Esophagus (tissue), 2 donors: ENCODE results near the gene ERC2. TPM values are rescaled to one million over a fixed set of nuclear protein-coding genes. Genes with fewer than 3 reads are reported as not detected.

Source experiments
- H3K27ac ChIP-seq, 2 donors: one replicate each; pipeline ENCODE4 v1.5.1; 2013; ENCODE audit warnings: low read depth in 2 of 2, mild to moderate bottlenecking in 2 of 2, inconsistent platforms in 1 of 2, low read length in 1 of 2, moderate library complexity in 1 of 2
- H3K27me3 ChIP-seq, 2 donors: one replicate each; pipeline ENCODE4 v1.6.1; 2013; ENCODE audit warnings: low read length in 2 of 2, control low read depth in 1 of 2, mild to moderate bottlenecking in 1 of 2; ENCODE audit not compliant: insufficient read depth in 2 of 2, control insufficient read depth in 1 of 2
- H3K36me3 ChIP-seq, 2 donors: one replicate each; pipeline ENCODE4 v1.6.1; 2013; ENCODE audit warnings: low read length in 1 of 2; ENCODE audit not compliant: control insufficient read depth in 2 of 2, insufficient read depth in 2 of 2
- H3K4me1 ChIP-seq, 2 donors: one replicate each; pipeline ENCODE4 v1.6.1; 2013; ENCODE audit warnings: low read length in 1 of 2; ENCODE audit not compliant: control insufficient read depth in 2 of 2, insufficient read depth in 2 of 2
- H3K4me3 ChIP-seq, 2 donors: one replicate each; pipeline ENCODE4 v1.5.1; 2013; ENCODE audit warnings: low read length in 2 of 2, mild to moderate bottlenecking in 2 of 2, low read depth in 1 of 2, moderate library complexity in 1 of 2
- H3K9me3 ChIP-seq, 2 donors: one replicate each; pipeline ENCODE4 v1.6.1; 2013; ENCODE audit warnings: mild to moderate bottlenecking in 2 of 2, low read depth in 1 of 2, low read length in 1 of 2, moderate library complexity in 1 of 2; ENCODE audit not compliant: control insufficient read depth in 2 of 2, insufficient read depth in 1 of 2
- WGBS, 2 donors: extraction: QIAGEN DNeasy Blood & Tissue Kit; methylation state at CpG; one replicate each; pipeline ENCODE4 v1.1.7; 2013; 5-methylcytosine and 5-hydroxymethylcytosine counted together
- polyA plus RNA-seq, 2 donors: library from polyadenylated mRNA; stranded (reverse); fragments of 200-250 nt; gene quantifications; one replicate each; pipeline ENCODE4 v1.2.3, GENCODE V29; 2013
- donor health status: healthy with polysubstance abuse.
- donor health status: Bipolar disorder and iron deficiency.

Gene ERC2
- polyA plus RNA-seq, 2 donors, result 0.18 to 0.20 TPM

DNA sequence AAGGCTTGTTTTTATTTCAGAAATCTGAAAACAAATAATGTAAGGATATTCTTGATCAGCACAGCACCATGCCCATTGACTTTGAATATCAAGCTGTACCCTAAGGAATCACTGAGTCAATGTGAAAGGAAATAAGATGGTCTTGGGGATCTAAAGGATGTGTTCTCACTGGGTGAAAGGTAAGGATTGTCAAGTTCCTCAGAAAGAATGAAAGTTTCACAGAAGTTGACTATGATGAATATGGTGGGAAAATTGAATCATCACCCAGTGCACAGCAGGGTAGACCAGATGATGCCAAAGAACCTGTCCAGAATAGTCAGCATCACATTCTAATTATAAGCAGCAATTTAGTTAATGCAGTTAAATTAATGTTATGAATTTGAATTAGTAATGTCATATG is 16.2 kb downstream of the ERC2 start:
- Histone ChIP-seq H3K27ac (no peak overlapping the region), H3K9me3 (peaks cover 0 to under 1% of the 10 kb centered on the region in 2 donors), H3K27me3 (no peaks in the 10 kb centered on the region)

DNA sequence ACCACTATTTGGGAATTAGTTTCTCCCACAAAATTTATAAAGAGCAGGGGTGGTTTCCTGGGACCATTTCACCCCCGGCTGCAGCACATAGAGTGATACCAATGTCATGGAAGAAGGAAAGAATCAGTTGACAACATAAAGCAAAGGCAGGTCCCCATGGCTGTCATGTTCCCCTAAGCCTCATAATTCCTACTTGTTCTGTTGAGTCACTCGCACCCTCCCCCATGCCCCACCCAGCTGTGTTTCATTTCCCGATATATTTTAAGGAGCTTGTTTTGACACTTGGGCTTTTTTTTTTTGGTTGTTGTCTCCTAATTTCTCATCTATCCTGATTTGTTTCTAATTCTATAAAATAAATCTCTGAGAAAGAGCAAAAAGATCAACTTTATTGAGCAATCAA is 24.9 kb downstream of the ERC2 start:
- Histone ChIP-seq H3K4me1 (no peaks in the 10 kb centered on the region), H3K27me3 (no peaks in the 10 kb centered on the region), H3K27ac (no peak overlapping the region), H3K36me3 (no peaks in the 10 kb centered on the region), H3K4me3 (no peak overlapping the region), H3K9me3 (peaks cover 0 to 2% of the 10 kb centered on the region in 2 donors)
- WGBS, 2 donors, result 80 to 87% methylated on average over 3 of the region's 3 CpGs

More for the DNA sequence above, 16.2 kb downstream of the ERC2 start:
- no peak overlapping the region for H3K4me3 ChIP-seq
- H3K4me1 ChIP-seq, result no peaks in the 10 kb centered on the region
- no peaks in the 10 kb centered on the region for H3K36me3 ChIP-seq

DNA sequence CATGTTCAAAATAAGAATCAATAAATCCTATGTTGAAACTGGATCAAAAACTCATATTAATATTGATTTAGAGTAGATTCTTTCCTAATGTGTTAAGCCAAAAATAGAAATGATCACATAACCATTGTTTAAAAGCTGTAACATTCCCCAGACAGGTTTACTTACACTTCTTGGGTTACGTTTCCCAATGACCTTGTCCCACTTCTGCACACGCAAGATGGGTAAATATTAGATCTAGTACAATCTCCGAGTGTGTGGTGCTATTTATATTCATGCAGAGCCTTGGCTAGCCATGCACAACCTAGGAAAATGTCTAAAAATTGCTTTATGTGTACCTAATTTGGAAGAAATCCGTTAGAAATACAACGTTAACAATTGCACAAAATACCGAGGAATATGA is 39.6 kb downstream of the ERC2 start:
- H3K36me3 ChIP-seq, result no peaks in the 10 kb centered on the region
- H3K4me3 ChIP-seq, result no peak overlapping the region
- H3K4me1 ChIP-seq, result peaks cover 0 to 2% of the 10 kb centered on the region in 2 donors
- 58 to 68% methylated on average over 6 of the region's 6 CpGs for WGBS, 2 donors
- peaks cover 0 to 3% of the 10 kb centered on the region in 2 donors for H3K27me3 ChIP-seq
- H3K27ac ChIP-seq, result no peak overlapping the region
- H3K9me3 ChIP-seq, result peaks cover 0 to 2% of the 10 kb centered on the region in 2 donors

DNA sequence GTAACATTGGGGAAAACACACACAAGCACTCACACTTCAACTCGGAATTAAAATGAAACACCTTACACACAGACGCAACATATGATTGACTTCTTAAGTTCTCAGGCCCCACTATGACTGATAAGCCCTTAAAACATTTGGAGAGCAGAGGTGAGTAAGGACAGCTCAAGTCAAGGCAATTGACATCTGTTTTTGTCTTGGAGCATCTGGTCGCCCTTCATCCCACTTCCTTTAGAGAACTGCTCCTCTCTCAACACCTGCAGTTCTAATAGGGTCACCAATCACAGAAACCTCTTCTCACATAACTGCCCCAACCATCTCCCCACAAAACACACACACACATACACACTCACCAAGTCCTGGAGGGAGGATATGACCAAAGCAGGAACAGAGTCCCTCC is 43.4 kb downstream of the ERC2 start:
- Histone ChIP-seq H3K36me3 (no peaks in the 10 kb centered on the region), H3K27ac (no peak overlapping the region), H3K27me3 (peaks cover 5 to 6% of the 10 kb centered on the region in 2 donors), H3K4me3 (no peak overlapping the region), H3K4me1 (no peaks in the 10 kb centered on the region), H3K9me3 (peaks cover 0 to 2% of the 10 kb centered on the region in 2 donors)
- WGBS, 2 donors, result 90 to 92% methylated on average over 3 of the region's 3 CpGs

DNA sequence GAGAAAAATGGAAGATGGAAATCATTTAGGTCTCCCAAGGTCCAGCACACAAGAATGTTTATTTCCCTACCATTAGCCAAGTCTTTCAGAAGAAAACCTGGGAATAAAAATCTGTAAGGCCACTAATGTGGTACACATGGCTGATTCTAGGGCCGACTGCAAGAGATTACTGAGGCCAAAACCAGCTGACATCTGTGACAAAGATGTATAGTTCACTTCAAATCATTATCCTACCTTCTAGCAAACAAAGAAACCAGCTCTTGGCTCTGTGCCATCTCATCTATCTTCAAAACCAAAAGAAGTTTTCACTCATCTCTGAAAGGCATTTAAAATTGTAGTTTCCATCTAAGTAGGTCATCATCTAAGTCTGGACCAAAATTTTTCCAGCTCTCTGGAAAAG is 43.9 kb downstream of the ERC2 start:
- peaks cover 5 to 6% of the 10 kb centered on the region in 2 donors for H3K27me3 ChIP-seq
- H3K36me3 ChIP-seq, result no peaks in the 10 kb centered on the region
- peaks cover 0 to 2% of the 10 kb centered on the region in 2 donors for H3K9me3 ChIP-seq
- H3K4me1 ChIP-seq, result no peaks in the 10 kb centered on the region
- no peak overlapping the region for H3K27ac ChIP-seq
- no peak overlapping the region for H3K4me3 ChIP-seq
- WGBS, 2 donors, result 44 to 45% methylated on average over 1 of the region's 1 CpG

DNA sequence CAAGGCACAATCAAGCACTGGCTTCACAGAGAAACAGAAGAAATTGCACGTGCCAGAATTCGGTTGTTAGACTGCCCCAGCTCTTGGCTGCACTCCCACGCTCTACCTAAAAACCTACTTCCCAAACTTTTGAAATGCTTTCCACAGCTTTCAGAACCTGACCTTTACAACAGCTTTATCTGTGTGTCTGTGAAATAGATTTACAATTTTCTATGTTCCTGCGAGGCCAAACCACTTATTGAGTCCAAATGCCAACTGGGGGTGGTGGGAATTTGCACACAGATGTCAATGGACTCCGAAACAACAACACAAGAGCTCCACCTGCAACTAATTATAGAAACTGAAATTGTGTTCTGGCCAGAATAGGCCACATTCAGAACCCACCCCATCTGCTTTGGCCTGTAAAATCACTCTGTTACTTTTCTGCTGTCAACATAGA is 44.6 kb downstream of the ERC2 start:
- H3K27ac ChIP-seq, result no peak overlapping the region
- peaks cover 0 to 2% of the 10 kb centered on the region in 2 donors for H3K9me3 ChIP-seq
- H3K4me3 ChIP-seq, result no peak overlapping the region
- peaks cover 5 to 6% of the 10 kb centered on the region in 2 donors for H3K27me3 ChIP-seq
- 75 to 85% methylated on average over 5 of the region's 5 CpGs for WGBS, 2 donors
- no peaks in the 10 kb centered on the region for H3K36me3 ChIP-seq
- no peaks in the 10 kb centered on the region for H3K4me1 ChIP-seq

DNA sequence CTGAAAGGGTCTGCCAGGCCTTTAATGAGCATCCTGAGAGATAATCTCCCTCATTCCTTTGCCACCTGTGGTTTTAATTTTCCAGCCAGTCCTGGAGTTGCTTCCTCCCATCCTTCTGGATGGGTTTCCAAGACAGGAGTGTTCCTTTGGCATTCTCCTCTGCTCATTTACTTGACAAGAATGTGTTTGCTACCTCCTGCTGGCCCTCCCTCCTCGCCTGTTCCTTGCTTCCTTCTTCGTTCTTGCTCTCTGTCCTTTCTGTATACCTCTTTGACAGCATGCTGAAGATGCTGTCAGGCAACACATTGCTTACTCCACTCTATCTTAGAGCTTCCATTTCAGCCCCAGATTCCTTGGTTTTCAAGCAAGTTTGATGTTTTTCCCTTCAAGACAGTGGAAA is 46.0 kb downstream of the ERC2 start:
- no peaks in the 10 kb centered on the region for H3K36me3 ChIP-seq
- no peaks in the 10 kb centered on the region for H3K4me1 ChIP-seq
- WGBS, 2 donors, result 59 to 70% methylated on average over 2 of the region's 2 CpGs
- peaks cover 0 to 2% of the 10 kb centered on the region in 2 donors for H3K9me3 ChIP-seq
- H3K27me3 ChIP-seq, result peaks cover 3 to 5% of the 10 kb centered on the region in 2 donors
- no peak overlapping the region for H3K27ac ChIP-seq
- no peak overlapping the region for H3K4me3 ChIP-seq

DNA sequence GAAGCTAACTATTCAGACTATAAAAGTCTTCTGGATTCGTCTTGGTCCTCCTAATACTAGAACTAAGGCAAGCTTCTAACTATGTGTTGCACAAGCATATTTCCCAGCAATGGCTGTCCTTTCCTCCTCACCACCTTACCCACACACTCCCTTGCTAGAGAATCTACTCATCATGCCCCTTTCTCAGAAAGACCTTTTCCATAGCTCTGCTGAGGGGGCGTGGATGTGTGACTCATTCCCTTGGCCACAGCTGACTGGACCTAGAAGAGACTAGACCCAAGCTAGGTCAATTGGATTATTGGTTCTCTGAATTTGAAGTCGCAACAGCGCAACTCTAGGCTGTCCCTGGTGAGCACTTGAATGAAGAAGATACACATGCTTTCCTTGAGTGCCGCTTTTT is 47.1 kb downstream of the ERC2 start:
- Histone ChIP-seq H3K4me1 (no peaks in the 10 kb centered on the region), H3K9me3 (no peaks in the 10 kb centered on the region), H3K4me3 (no peak overlapping the region), H3K36me3 (no peaks in the 10 kb centered on the region), H3K27me3 (peaks cover 3 to 5% of the 10 kb centered on the region in 2 donors), H3K27ac (no peak overlapping the region)
- 90% methylated on average over 5 of the region's 5 CpGs for WGBS, 2 donors

DNA sequence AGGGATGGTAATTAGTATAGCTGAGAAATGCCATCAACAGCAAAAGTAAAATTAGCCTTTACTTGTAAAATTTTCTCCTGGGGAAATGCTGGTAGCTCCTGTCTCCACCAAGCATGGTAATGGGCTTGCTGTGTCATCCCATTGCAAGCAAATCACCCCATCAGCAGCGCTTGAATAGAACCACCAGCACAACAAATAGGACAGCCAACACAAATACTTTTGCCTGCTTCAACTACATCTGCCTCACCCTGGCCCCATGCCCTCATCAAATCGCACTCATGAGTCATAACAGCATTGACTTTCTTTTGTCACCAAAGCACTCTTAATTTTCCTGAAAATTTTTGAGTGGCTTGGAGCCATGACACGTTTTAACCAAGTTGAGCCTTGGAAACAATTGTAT is 52.6 kb downstream of the ERC2 start:
- whole genome bisulfite sequencing, 2 donors, result 35 to 48% methylated on average over 3 of the region's 3 CpGs

DNA sequence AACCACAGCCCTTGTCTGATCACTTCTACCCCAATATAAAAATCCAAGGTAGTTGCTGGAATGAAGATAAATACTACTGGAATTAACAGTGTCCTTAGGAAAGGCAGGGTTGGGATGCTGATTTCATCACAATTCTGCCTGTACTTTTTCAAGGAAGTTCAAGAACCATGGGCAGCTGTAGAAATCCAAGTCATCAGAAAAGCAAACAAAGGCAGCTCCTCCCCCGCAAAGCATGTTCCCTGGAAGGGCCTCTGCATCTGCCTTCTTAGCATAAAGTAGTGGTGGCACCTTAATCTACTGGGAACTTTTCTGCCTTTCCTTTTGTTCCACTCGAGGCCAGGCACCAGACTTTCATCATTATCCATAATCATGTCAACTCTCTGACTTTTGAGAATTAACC is 54.4 kb downstream of the ERC2 start:
- WGBS, 2 donors, result 40 to 61% methylated on average over 2 of the region's 2 CpGs
- no peaks in the 10 kb centered on the region for H3K4me1 ChIP-seq
- H3K4me3 ChIP-seq, result no peak overlapping the region
- H3K27me3 ChIP-seq, result no peaks in the 10 kb centered on the region
- no peaks in the 10 kb centered on the region for H3K36me3 ChIP-seq
- H3K9me3 ChIP-seq, result no peaks in the 10 kb centered on the region
- no peak overlapping the region for H3K27ac ChIP-seq

More for the DNA sequence above, 52.6 kb downstream of the ERC2 start:
- Histone ChIP-seq H3K4me3 (no peak overlapping the region), H3K36me3 (no peaks in the 10 kb centered on the region), H3K27me3 (no peaks in the 10 kb centered on the region), H3K27ac (no peak overlapping the region), H3K9me3 (no peaks in the 10 kb centered on the region), H3K4me1 (no peaks in the 10 kb centered on the region)
